ENCODE data around the gene SLC5A5. TPM values are rescaled to one million over a fixed set of nuclear protein-coding genes. Genes with fewer than 3 reads are reported as not detected.

Gene SLC5A5
- total RNA-seq, 6 experiments from 2014 or later = not detected

DNA sequence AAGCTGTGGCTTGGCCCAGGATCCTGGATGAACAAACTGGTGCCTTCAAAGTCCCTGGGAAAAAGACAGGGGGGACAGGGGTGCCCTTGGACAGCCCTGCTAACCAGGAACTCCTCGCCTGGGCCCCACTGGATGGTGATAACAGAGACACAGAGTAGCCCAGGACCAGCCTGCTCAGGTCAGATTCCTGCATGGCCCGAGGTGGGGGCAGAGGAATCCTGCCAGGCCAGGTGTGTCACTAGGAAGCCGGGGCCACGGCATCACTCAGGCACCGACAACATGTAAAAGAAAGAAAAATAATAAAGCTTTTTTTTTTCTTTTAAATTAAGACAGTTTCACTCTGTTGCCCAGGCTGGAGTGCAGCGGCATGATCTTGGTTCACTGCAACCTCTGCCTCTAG, 17.7 kb upstream of the SLC5A5 start:
- H3K4me1 Mint-ChIP-seq (ENCODE audit: low read depth) = peaks cover 19% of the 10 kb centered on the region
- no peak for DNase-seq
- TF ChIP-seq, protein P1, sequence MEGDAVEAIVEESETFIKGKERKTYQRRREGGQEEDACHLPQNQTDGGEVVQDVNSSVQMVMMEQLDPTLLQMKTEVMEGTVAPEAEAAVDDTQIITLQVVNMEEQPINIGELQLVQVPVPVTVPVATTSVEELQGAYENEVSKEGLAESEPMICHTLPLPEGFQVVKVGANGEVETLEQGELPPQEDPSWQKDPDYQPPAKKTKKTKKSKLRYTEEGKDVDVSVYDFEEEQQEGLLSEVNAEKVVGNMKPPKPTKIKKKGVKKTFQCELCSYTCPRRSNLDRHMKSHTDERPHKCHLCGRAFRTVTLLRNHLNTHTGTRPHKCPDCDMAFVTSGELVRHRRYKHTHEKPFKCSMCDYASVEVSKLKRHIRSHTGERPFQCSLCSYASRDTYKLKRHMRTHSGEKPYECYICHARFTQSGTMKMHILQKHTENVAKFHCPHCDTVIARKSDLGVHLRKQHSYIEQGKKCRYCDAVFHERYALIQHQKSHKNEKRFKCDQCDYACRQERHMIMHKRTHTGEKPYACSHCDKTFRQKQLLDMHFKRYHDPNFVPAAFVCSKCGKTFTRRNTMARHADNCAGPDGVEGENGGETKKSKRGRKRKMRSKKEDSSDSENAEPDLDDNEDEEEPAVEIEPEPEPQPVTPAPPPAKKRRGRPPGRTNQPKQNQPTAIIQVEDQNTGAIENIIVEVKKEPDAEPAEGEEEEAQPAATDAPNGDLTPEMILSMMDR (IDR thresholded peaks at IDR 0.05) = no peak
- no peaks in the 10 kb centered on the region for H3K9me3 Mint-ChIP-seq
- H3K36me3 Mint-ChIP-seq (ENCODE audit: low read depth) = no peaks in the 10 kb centered on the region
- H3K27ac Mint-ChIP-seq = no peak overlapping the region
- peaks cover 4% of the 10 kb centered on the region for H3K27me3 Mint-ChIP-seq (ENCODE audit: insufficient read depth)
- H3K4me3 Mint-ChIP-seq = no peak overlapping the region

DNA sequence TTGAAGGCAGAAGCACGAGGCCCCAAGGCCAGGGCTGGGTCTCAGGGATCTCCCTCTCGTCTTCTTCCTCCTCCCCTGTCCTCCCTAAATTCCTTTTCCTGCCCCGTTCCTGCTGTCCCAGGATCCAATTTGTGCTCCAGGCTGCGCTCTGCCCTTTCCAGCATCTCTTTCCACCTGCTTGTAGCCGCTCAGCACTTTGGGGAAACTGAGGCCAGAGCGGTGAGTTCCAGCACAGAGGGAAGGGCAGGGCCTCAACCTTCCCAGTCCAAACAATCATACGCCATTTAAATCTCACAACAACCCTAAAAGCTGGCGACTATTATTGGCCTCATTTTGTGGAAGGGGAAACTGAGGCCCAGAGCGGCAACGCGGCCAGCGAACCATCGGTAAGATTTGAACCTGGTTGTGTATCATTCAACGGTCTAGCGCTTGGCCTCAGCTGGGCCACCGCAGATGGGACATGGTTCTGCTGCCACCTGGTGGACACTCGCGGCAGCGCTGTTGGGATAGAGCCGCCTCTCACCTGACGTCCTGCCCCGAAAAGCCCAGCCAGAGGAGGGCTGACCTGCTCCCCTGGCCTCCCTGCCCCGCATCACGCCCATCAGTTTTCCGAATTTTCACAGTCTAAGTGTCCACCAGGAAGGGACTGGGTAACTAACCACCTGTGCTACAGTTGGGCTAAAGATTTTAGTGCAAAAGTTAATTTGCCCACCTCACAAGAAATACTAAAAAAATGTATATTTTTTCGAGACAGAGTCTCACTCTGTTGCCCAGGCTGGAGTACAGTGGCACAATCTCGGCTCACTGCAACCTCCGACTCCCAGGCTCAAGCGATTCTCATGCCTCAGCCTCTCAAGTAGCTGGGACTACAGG, 16.2 kb upstream of the SLC5A5 start:
- Mint-ChIP-seq H3K36me3 (ENCODE audit: low read depth) (peaks cover 10% of the 10 kb centered on the region), H3K27me3 (ENCODE audit: insufficient read depth) (peaks cover 11% of the 10 kb centered on the region), H3K27ac (no peak overlapping the region), H3K4me1 (ENCODE audit: low read depth) (peaks cover 17% of the 10 kb centered on the region), H3K4me3 (no peak overlapping the region; the same call in 1 of the 2 replicates), H3K9me3 (no peaks in the 10 kb centered on the region)
- TF ChIP-seq, protein P1 (IDR thresholded peaks at IDR 0.05) = peak; percentile 99
- DNase-seq = peak; percentile 59

DNA sequence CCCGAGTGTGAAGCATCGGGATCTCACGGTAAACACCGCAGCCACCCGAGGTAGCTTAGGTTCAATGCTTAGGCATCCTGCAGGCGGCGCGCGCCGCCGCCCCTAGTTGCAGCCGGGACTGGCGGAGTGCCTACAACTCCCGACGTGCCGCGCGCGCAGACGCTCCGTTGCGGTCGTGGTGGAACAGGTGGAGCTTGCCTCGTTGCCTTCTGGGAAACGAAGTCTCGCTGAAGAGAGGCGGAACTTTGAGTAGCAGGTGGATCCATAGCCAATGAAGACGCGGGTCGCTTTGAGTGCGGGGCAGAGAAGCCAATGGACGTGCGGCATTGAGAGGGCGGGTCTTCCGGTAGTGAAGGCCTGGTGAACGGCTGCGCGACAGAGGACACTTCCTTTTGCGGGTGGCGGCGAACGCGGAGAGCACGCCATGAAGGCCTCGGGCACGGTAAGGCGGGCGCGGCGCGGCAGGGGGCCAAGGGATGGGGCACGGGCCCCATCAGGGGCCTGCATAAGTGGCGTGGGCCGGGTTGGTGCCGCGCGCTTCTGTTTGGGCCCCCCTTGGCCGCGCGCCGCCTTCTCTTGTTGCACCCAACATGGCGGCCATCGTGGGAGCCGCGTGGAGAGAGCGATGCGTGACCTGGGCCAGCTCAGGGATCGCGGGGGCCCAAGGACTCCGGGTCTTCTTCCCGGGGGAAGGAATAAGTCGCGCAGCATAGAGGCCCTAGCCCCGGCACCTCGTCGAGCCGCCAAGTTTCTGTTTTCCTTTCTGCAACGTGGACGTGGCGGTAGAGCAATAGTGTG, 12.0 kb upstream of the SLC5A5 start, which contains the start of gene RPL18A:
Gene RPL18A, plus strand, starts transcription at position 378 of the 798 bp plus-strand sequence. Its CDS starts 47 bp downstream, at position 425.
- peaks cover 25% of the 10 kb centered on the region for H3K4me1 Mint-ChIP-seq (ENCODE audit: low read depth)
- H3K36me3 Mint-ChIP-seq (ENCODE audit: low read depth) = peaks cover 27% of the 10 kb centered on the region
- DNase-seq = peak; percentile 100
- TF ChIP-seq, protein P1 (IDR thresholded peaks at IDR 0.05) = peak; percentile 84
- peak within 1 kb of the TSS; percentile 98 for H3K4me3 Mint-ChIP-seq
- peak within 1 kb of the TSS; percentile 97 for H3K27ac Mint-ChIP-seq
- H3K27me3 Mint-ChIP-seq (ENCODE audit: insufficient read depth) = peaks cover 20% of the 10 kb centered on the region
- no peaks in the 10 kb centered on the region for H3K9me3 Mint-ChIP-seq

GRCh38 chr19:17860331-17860992, 11.3 kb upstream of the SLC5A5 start:
- Mint-ChIP-seq H3K4me3 (peak overlapping the region; percentile 98), H3K27ac (peak overlapping the region; percentile 97), H3K27me3 (ENCODE audit: insufficient read depth) (peaks cover 20% of the 10 kb centered on the region), H3K36me3 (ENCODE audit: low read depth) (peaks cover 27% of the 10 kb centered on the region), H3K4me1 (ENCODE audit: low read depth) (peaks cover 23% of the 10 kb centered on the region), H3K9me3 (no peaks in the 10 kb centered on the region)
- DNase-seq = no peak
- TF ChIP-seq, protein P1 (IDR thresholded peaks at IDR 0.05) = no peak

DNA sequence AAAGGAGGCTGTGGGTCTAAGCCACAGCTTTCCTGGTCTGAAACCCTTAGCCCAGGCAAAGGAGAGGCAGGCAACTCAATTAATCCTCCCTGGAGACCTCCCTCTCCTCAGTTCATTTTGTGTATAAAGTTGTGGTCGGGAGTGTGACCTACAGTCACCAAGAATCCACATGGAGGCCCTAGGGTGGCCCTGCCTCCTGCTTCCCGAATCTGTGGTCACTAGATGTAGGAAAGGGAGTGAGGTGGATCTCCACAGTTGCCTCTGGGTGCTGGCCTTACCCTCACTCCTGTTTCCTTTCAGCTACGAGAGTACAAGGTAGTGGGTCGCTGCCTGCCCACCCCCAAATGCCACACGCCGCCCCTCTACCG, 10.8 kb upstream of the SLC5A5 start:
- TF ChIP-seq, protein P1 (IDR thresholded peaks at IDR 0.05) = no peak
- Mint-ChIP-seq H3K9me3 (no peaks in the 10 kb centered on the region), H3K36me3 (ENCODE audit: low read depth) (peaks cover 27% of the 10 kb centered on the region), H3K27ac (peak overlapping the region; percentile 97), H3K4me1 (ENCODE audit: low read depth) (peaks cover 23% of the 10 kb centered on the region), H3K4me3 (peak overlapping the region; percentile 98), H3K27me3 (ENCODE audit: insufficient read depth) (peaks cover 18% of the 10 kb centered on the region)
- no peak for DNase-seq

Measured in HFFc6 (cell line).